SK-N-SH (cell line): ENCODE results near the gene ACTL10. TPM values are rescaled to one million over a fixed set of nuclear protein-coding genes. Genes with fewer than 3 reads are reported as not detected.

Source experiments
- CTCF ChIA-PET: fragments of 300-600, 350-600 bp; formaldehyde crosslinking; extraction: SDS; loops from one replicate; lab custom pipeline; 2021; lab: Yijun Ruan, JAX
- POLR2A ChIA-PET: fragments of 350-600 bp; sonication (Branson Sonifier 250); formaldehyde crosslinking; extraction: SDS; loops from one replicate; lab custom pipeline; 2020; ENCODE audit warnings: antibody characterized with exemption, inconsistent platforms; lab: Yijun Ruan, JAX
- DNase-seq: peaks from one replicate; pipeline ENCODE4 v3.0.0; 2012
- H2AFZ ChIP-seq: fragments of 200-600 bp; sonication (generic); 2 replicates; pipeline ENCODE4 v1.8.1; 2016; ENCODE audit warnings: antibody characterized with exemption, mild to moderate bottlenecking, low read depth
- H3F3A ChIP-seq: fragments of 200-600 bp; sonication (generic); replicated peaks from 2 replicates; pipeline ENCODE3; 2016; ENCODE audit warnings: antibody characterized with exemption, mild to moderate bottlenecking; ENCODE audit not compliant: insufficient read depth
- H3K27ac ChIP-seq, 2 experiments: fragments of 200-500 bp in 1 of 2; fragments of 200-600 bp in 1 of 2; sonication (Bioruptor generic) in 1 of 2; sonication (generic), shearing (Covaris generic) in 1 of 2; 2 replicates each; pipeline versions ENCODE4 v1.5.1 to v1.6.1; 2014 to 2016; ENCODE audit warnings: low read depth in 2 of 2, inconsistent platforms in 1 of 2, low read length in 1 of 2, mild to moderate bottlenecking in 1 of 2, mixed read lengths in 1 of 2
- H3K27me3 ChIP-seq: fragments of 200-600 bp; sonication (generic), shearing (Covaris generic); 2 replicates; pipeline ENCODE4 v1.6.1; 2016; ENCODE audit warnings: mixed run types; ENCODE audit not compliant: insufficient read depth
- H3K36me3 ChIP-seq, 2 experiments: fragments of 200-500 bp in 1 of 2; fragments of 200-600 bp in 1 of 2; sonication (Bioruptor generic) in 1 of 2; sonication (generic) in 1 of 2; replicated peaks in 1 of 2; 2 replicates each; pipeline versions ENCODE3 to v1.5.1; 2014 to 2016; ENCODE audit warnings: low read length in 1 of 2, mild to moderate bottlenecking in 1 of 2; ENCODE audit not compliant: insufficient read depth in 2 of 2, control insufficient read depth in 1 of 2
- H3K4me1 ChIP-seq, 2 experiments: fragments of 200-500 bp in 1 of 2; fragments of 200-600 bp in 1 of 2; sonication (Bioruptor generic) in 1 of 2; sonication (generic), shearing (Covaris generic) in 1 of 2; 2 replicates each; pipeline versions ENCODE4 v1.5.1 to v1.6.1; 2014 to 2016; ENCODE audit warnings: low read depth in 1 of 2, low read length in 1 of 2, mixed run types in 1 of 2; ENCODE audit not compliant: insufficient read depth in 2 of 2, control insufficient read depth in 1 of 2
- H3K4me2 ChIP-seq: fragments of 200-600 bp; sonication (generic), shearing (Covaris generic); 2 replicates; pipeline ENCODE4 v1.6.1; 2017; ENCODE audit warnings: mixed run types
- H3K4me3 ChIP-seq, 2 experiments: fragments of 200-500 bp in 1 of 2; fragments of 200-600 bp in 1 of 2; sonication (Bioruptor generic) in 1 of 2; sonication (generic), shearing (Covaris generic) in 1 of 2; 2 replicates each; pipeline versions ENCODE4 v1.5.1 to v1.8.1; 2014 to 2016; ENCODE audit warnings: low read depth in 2 of 2, inconsistent platforms in 1 of 2, low read length in 1 of 2, mild to moderate bottlenecking in 1 of 2, mixed read lengths in 1 of 2, moderate library complexity in 1 of 2
- H3K79me2 ChIP-seq: fragments of 200-600 bp; sonication (generic); 2 replicates; pipeline ENCODE4 v1.8.1; 2017; ENCODE audit warnings: mild to moderate bottlenecking; ENCODE audit not compliant: insufficient read depth
- H3K9ac ChIP-seq: fragments of 200-600 bp; sonication (generic); 2 replicates; pipeline ENCODE4 v1.6.1; 2017; ENCODE audit warnings: mixed run types
- H3K9me2 ChIP-seq: fragments of 200-600 bp; sonication (generic); 2 replicates; pipeline ENCODE4 v1.6.1; 2017; ENCODE audit warnings: mixed run types
- H3K9me3 ChIP-seq: fragments of 200-600 bp; sonication (generic); 2 replicates; pipeline ENCODE4 v1.6.1; 2017; ENCODE audit warnings: mixed run types, mild to moderate bottlenecking, moderate library complexity
- H4K20me1 ChIP-seq: fragments of 200-600 bp; sonication (generic); 2 replicates; pipeline ENCODE4 v1.6.1; 2017; ENCODE audit warnings: mild to moderate bottlenecking, mixed run types; ENCODE audit not compliant: insufficient read depth
- CTCF ChIP-seq: fragments of 200-600 bp; sonication (generic); IDR thresholded peaks from 2 replicates; pipeline ENCODE4 v1.6.1; 2017; ENCODE audit warnings: antibody characterized with exemption, mild to moderate bottlenecking, moderate library complexity
- FOSL2 ChIP-seq: IDR thresholded peaks from 2 replicates; pipeline ENCODE4 v1.4.0; 2012; ENCODE audit warnings: low read depth, mild to moderate bottlenecking, moderate library complexity, borderline replicate concordance
- FOXJ3 ChIP-seq: sonication (generic); formaldehyde crosslinking; IDR thresholded peaks from 2 replicates; pipeline ENCODE4 v1.5.1; 2020; ENCODE audit warnings: mild to moderate bottlenecking, missing genetic modification reagents
- FOXM1 ChIP-seq: IDR thresholded peaks from 2 replicates; pipeline ENCODE4 v1.4.0; 2012; ENCODE audit warnings: low read depth, mild to moderate bottlenecking
- IRF3 ChIP-seq: fragments of 150-350 bp; IDR thresholded peaks from 2 replicates; pipeline ENCODE4 v1.6.1; 2016; ENCODE audit warnings: mild to moderate bottlenecking, low read depth, low read length
- MXI1 ChIP-seq: IDR thresholded peaks from 2 replicates; pipeline ENCODE4 v1.6.1; 2012; ENCODE audit warnings: mild to moderate bottlenecking, low read depth, low read length, improper control_type of control experiment
- NFIC ChIP-seq: IDR thresholded peaks from 2 replicates; pipeline ENCODE4 v1.4.0; 2012; ENCODE audit warnings: borderline replicate concordance
- NRF1 ChIP-seq: IDR thresholded peaks from 2 replicates; pipeline ENCODE4 v1.6.1; 2012; ENCODE audit warnings: low read depth, mild to moderate bottlenecking, low read length
- POLR2AphosphoS5 ChIP-seq: IDR thresholded peaks from 2 replicates; pipeline ENCODE4 v1.6.1; 2012; ENCODE audit warnings: low read depth, low read length
- RAD21 ChIP-seq: IDR thresholded peaks from 2 replicates; pipeline ENCODE4 v1.6.1; 2012; ENCODE audit warnings: mild to moderate bottlenecking, low read length
- SIN3A ChIP-seq: IDR thresholded peaks from 2 replicates; pipeline ENCODE4 v1.6.1; 2012; ENCODE audit warnings: low read depth, mild to moderate bottlenecking, low read length, moderate library complexity, borderline replicate concordance
- SMC3 ChIP-seq: IDR thresholded peaks from 2 replicates; pipeline ENCODE4 v1.6.1; 2012; ENCODE audit warnings: low read depth, low read length, improper control_type of control experiment
- TAF1 ChIP-seq: IDR thresholded peaks from 2 replicates; pipeline ENCODE4 v1.6.1; 2012; ENCODE audit warnings: low read depth, mild to moderate bottlenecking, low read length, moderate library complexity, borderline replicate concordance
- TCF12 ChIP-seq: IDR thresholded peaks from 2 replicates; pipeline ENCODE4 v1.4.0; 2012
- TEAD4 ChIP-seq: IDR thresholded peaks from 2 replicates; pipeline ENCODE4 v1.4.0; 2012; ENCODE audit warnings: mild to moderate bottlenecking, borderline replicate concordance; ENCODE audit not compliant: insufficient read depth
- WGBS: methylation state at CpG from one replicate; pipeline ENCODE4 v1.1.6; 2017; ENCODE audit warnings: low lambda C conversion rate; 5-methylcytosine and 5-hydroxymethylcytosine counted together
- polyA plus RNA-seq, 3 experiments: library from polyadenylated mRNA; depleted of rRNA; stranded (reverse); fragments of >200 nt; gene quantifications; 2 replicates each; pipeline ENCODE4 v1.2.3, GENCODE V29; 2012
- TF ChIP-seq, protein P1 (sequence below): IDR thresholded peaks from 2 replicates; pipeline ENCODE4 v1.4.0; 2012; ENCODE audit warnings: low read depth
- TF ChIP-seq, protein P2 (sequence below): fragments of 150-350 bp; IDR thresholded peaks from 2 replicates; pipeline ENCODE4 v1.6.1; 2017; ENCODE audit warnings: antibody characterized with exemption, low read length, low read depth, borderline replicate concordance

ACTL10 gene
- polyA plus RNA-seq, 1 of the 3 experiments (the other 2 are of a cell fraction) = 0.25 TPM

DNA sequence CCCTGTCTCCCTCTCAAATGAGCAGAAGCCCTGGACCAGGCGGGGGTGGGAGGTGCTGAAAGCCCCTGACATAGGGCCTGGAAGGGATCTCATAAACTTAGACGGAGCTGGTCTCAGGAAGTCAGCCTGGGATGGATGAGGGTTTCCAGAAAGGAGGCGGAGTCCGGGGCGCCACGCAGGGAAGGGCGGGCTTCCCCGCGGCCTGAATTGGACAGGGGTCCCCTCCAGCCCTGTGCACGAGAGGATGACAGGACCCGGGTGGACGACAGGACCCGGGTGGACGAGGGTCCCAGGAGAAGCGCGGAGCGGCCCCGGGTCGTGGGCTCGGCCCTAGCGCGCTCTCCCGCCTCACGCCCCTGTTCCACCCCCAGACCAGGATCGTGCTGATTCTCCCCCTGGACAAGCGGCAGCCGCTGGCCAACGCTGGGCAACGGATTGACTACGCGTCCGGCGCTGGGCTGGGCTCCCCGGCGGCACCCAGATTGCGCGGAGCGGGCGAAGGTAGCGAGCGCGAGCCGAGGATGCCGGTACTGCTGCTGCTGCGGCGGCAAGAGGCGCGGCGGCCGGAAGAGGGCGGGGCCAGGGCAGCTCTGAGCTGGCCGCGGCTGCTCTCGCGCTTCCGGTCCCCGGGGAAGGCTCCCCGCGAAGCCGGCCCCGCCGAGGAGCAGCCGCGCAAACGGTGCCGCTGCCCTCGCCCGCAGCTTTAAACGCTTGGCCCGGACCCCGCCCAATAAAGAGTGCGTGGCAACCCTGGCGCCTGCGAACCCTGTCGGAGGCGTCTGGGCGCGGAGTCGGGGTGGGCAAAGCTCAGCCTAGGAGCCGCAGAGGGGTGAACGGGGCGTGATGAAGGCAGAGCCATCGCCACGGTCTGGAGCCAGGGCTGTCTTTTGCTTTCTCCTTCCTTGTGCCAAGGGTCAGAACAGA, 3.3 kb upstream of the ACTL10 start (continued):
- TF ChIP-seq POLR2AphosphoS5 (peak; percentile 83; the same call in 1 of the 2 replicates), MXI1 (peak; percentile 24; the same call in 1 of the 2 replicates), NFIC (no peak), FOXM1 (no peak), NRF1 (no peak), TEAD4 (0 out of 2 replicates have a peak, but pooled peaks have one; percentile 10), TCF12 (no peak), CTCF (no peak), SIN3A (no peak; the same call in 1 of the 2 replicates), RAD21 (no peak), TAF1 (peak; percentile 75)
- TF ChIP-seq, protein P1, sequence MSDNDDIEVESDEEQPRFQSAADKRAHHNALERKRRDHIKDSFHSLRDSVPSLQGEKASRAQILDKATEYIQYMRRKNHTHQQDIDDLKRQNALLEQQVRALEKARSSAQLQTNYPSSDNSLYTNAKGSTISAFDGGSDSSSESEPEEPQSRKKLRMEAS = peak; percentile 83

DNA sequence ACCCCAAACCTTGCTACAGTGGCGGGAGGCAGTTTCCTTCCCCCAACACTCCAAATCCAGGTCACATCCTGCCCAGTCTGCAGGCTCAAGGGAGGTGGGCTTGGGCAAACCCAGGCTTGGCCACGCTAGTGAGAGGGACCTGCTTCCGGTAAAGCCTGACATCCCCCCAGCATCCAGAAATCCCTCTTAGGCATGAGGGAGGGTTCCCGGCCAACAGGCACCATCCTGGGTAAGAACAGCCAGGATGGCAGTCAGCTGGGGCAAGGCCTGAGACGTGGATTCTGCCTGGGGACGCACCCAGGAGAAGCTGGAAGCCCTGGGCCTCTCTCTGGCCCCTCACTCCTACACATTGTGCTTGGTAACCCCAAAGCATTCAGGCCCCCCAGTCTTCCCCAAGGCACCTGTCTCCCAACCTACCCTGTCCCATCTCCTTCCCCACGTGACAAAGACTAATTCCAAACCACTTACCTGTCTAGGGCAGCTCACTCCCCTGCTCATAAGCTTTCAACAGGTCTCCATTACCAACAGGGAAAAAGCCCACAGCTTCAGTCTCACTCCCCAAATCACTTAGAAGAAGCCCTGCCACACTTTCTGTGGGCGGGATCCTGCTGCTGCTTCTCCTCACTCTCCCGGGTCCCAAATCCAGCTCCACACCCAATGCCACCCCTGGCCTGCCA, 2.5 kb upstream of the ACTL10 start:
- peak overlapping the region; percentile 83 for H3K9ac ChIP-seq
- peak; percentile 69 for DNase-seq

More for the DNA sequence above, 2.5 kb upstream of the ACTL10 start:
- no peak for TF ChIP-seq IRF3
- no peak for TF ChIP-seq RAD21
- no peak for TF ChIP-seq SIN3A
- TF ChIP-seq, protein P2, sequence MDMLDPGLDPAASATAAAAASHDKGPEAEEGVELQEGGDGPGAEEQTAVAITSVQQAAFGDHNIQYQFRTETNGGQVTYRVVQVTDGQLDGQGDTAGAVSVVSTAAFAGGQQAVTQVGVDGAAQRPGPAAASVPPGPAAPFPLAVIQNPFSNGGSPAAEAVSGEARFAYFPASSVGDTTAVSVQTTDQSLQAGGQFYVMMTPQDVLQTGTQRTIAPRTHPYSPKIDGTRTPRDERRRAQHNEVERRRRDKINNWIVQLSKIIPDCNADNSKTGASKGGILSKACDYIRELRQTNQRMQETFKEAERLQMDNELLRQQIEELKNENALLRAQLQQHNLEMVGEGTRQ = no peak
- no peak for TF ChIP-seq NFIC
- no peak for TF ChIP-seq FOXJ3 (CRISPR knock-in tag)
- no peak for TF ChIP-seq SMC3
- no peak for TF ChIP-seq FOSL2
- TF ChIP-seq, all 33 proteins: peak for 0
- POLR2A ChIA-PET = interaction anchor here (1.0 to 3.7 kb wide), 6 partner anchors 10 to 263 kb away, joined by 3 to 17 read pairs (median 7); partner anchors contain the start of genes CDK5RAP1 and SNTA1
- Histone ChIP-seq H2AFZ (peak overlapping the region; percentile 91), H3F3A (peaks cover 25% of the 10 kb centered on the region), H3K27ac (peak overlapping the region; percentile 77 to 90), H3K4me1 (peaks cover 0 to 41% of the 10 kb centered on the region in 2 experiments; a peak in 1 of 4 replicates), H3K4me3 (peak overlapping the region; percentile 76 to 88), H4K20me1 (no peaks in the 10 kb centered on the region), H3K9me3 (no peaks in the 10 kb centered on the region), H3K36me3 (peaks cover 8 to 10% of the 10 kb centered on the region in 2 experiments), H3K79me2 (no peaks in the 10 kb centered on the region), H3K4me2 (peak overlapping the region; percentile 100), H3K27me3 (no peaks in the 10 kb centered on the region), H3K9me2 (no peaks in the 10 kb centered on the region)
- CTCF ChIA-PET = interaction anchor here (0.8 to 10.6 kb wide), 7 partner anchors 11 to 220 kb away, joined by 3 to 114 read pairs (median 4); partner anchors contain the start of gene CBFA2T2
- 94% methylated on average over 3 of the region's 9 CpGs for WGBS
